Stimulated activated CD8-positive, alpha-beta memory T cell treated with anti-CD3 and anti-CD28 coated beads, Interleukin-7, amount 100 ng/mL, for 24 hours (primary cell): ENCODE measurements around the gene MTERF4.

Experiments
- DNase-seq: peaks from one replicate; pipeline ENCODE4 v3.0.0-alpha.2; 2020; ENCODE audit warnings: low read depth

Gene MTERF4

DNA sequence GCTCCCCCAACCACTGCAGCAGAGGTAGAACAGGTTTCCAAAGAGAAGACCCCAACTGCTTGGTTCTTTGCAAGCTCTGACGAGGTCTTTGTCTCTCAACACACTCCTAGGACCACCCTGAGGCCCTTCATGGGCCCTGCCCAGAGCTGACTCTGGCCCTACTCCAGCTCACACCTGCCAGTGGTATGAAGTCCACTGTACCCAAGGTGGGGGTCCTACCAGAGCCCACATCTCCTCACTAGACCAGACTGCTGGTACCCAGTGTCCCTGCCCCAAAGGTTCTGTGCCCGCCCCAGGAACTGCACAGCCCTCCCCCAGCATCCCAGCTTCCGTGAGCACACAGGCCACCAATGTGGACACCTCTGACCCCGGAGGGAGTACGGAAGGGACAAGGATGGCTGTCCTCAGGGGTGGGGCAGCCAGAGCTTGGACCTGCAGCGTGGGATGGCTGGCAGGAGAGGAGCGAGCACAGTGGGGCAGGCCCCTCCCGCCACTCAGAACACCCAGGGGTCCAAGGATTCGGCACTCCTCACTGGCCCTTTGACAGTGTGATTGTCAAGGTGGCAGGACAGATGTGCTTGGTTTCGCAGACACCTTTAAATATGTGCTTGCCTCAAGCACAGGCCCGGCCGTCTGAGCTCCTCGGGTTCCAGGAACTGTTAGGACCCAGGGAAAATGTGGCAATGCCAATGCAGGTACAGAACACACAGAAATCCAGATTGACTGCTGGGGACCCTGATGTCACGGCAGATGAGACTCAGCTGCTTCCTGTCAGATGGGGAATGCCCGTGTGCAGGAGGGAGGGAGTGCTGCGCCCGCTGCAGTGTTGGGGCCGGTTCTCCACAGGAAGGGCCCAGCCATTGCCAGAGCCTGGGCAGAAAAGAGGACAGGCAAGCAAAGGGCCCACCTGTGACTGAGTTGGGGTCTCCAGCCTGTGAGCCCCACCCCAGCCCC, 51.2 kb downstream of the MTERF4 start:
- no peak for DNase-seq

DNA sequence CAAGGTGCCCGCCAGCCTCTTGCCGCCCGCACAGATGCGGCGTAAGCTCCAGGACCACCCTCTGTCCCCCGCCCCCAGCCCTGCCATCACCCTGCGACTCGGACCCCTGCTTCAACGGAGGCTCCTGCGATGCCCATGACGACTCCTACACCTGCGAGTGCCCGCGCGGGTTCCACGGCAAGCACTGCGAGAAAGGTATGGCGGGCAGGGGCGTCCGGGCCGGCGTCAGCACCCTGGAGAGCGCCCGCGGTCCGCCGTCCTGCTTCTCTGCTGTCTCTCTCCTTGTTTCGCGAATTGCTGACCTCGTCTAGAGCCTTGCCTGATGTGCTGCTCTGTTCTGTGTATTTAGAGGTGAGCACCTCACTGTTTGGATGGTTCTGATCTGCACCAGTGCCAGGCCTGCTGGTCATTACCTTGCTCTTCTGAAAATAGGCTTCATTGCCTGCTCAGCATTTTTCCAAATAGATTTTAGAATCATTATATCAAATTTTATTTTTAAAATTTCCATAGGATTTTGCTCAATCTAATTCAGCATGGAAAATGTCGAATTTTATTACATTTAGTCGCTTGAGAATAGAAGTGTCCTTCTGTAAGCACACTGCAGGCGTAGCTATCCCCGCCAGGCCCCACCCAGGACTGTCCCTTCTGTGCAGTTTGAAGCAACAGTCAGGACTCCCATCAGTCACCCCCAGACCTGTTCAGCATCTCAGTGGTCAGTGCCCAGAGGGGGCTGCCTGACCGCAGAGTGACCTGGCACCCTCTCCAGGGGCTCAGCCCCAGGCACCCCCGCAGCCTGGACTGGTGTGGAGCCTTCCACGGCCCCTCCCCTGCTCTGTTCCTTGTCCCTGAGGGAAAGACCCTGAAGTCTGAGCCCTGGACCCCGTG, 52.1 kb downstream of the MTERF4 start:
- DNase-seq, result no peak

DNA sequence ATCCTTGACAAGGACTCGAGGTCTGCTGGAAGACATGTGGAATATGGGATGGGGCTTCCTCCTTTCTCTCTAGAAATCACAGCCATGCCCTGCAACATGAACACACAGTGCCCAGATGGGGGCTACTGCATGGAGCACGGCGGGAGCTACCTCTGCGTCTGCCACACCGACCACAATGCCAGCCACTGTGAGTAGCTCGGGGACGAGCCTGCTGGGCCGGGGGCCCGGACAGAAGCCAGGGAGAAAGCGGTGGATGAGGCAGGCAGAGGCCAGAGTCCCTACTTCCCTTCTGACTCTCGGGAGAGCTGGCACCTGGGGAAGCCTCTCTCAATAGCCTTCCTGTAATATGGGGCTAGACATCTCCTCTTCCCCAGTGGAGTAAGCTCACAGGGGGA, 53.1 kb downstream of the MTERF4 start:
- DNase-seq, result no peak

DNA sequence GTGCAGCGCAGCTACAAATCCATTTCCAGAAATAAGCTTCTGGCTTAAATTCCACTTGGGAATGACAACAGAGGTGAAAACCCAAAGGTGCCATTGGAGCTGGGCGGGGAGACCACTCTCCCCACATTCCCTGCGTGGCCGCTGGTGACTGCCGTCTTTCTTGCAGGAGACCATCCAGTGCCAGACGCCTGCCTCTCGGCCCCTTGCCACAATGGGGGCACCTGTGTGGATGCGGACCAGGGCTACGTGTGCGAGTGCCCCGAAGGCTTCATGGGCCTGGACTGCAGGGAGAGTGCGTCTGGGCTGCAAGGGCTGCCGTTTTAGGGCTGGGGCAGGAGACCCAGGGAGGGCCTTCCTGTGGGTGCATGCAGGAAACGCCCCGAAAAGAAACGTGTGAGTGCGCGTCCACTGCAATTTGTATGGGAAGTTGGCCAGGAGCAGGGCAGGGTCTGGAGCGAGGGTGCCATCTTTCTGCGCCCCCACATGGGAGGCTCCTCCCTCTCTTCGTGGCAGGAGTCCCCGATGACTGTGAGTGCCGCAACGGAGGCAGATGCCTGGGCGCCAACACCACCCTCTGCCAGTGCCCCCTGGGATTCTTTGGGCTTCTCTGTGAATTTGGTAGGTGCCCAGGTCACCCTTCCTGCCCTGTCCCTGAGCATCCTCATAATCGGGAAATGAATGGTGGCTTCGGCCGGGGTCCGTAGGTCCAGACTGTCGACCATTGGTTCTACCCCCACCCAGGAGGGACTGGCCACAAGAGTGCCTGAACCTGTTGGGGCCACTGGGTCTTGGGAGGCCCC, 53.7 kb downstream of the MTERF4 start:
- no peak for DNase-seq

DNA sequence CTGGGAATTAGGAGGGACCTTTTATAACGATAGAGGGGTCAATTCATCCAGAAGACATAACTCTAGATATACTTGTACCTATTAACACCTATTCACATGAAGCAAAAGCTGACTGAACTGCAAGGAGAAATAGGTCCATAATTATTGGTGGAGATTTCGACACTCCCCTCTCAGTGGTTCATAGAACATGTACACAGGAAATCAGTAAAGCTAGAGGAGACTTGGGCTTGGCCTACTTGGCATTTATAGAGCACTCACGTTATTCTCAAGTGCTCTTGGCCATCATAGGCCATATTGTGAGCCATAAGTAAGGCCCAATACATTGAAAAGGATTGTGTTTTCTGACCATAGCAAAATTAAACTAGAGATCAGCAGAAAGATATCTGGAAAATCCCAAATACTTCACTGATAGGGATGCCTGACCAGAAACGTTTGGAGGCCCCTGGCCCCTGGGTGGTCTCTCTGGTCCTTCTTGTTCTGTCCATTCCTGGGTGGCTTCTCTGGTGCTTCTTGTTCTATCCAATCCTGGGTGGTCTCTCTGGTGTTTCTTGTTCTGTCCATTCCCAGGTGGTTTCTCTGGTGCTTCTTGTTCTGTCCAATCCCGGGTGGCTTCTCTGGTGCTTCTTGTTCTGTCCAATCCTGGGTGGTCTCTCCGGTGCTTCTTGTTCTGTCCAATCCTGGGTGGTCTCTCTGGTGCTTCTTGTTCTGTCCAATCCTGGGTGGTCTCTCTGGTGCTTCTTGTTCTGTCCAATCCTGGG, 54.7 kb downstream of the MTERF4 start:
- DNase-seq, result no peak
